Fibroblast of mammary gland (primary cell): ENCODE measurements around the gene KATNAL2.

Experiments
- DNase-seq: peaks from one replicate; pipeline ENCODE4 v3.0.0-alpha.2; 2010; ENCODE audit warnings: low read depth
- H3K4me3 ChIP-seq: 2 replicates; pipeline ENCODE4 v1.5.1; 2011; ENCODE audit warnings: low read depth, mild to moderate bottlenecking, low read length, moderate library complexity; ENCODE audit not compliant: control insufficient read depth
- TF ChIP-seq, protein P1 (sequence below): conservative IDR thresholded peaks from 2 replicates; pipeline ENCODE4 v1.5.1; 2011; ENCODE audit warnings: low read depth, low read length, inconsistent platforms; ENCODE audit not compliant: control insufficient read depth, insufficient read depth

Gene KATNAL2, protein sequence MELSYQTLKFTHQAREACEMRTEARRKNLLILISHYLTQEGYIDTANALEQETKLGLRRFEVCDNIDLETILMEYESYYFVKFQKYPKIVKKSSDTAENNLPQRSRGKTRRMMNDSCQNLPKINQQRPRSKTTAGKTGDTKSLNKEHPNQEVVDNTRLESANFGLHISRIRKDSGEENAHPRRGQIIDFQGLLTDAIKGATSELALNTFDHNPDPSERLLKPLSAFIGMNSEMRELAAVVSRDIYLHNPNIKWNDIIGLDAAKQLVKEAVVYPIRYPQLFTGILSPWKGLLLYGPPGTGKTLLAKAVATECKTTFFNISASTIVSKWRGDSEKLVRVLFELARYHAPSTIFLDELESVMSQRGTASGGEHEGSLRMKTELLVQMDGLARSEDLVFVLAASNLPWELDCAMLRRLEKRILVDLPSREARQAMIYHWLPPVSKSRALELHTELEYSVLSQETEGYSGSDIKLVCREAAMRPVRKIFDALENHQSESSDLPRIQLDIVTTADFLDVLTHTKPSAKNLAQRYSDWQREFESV

DNA sequence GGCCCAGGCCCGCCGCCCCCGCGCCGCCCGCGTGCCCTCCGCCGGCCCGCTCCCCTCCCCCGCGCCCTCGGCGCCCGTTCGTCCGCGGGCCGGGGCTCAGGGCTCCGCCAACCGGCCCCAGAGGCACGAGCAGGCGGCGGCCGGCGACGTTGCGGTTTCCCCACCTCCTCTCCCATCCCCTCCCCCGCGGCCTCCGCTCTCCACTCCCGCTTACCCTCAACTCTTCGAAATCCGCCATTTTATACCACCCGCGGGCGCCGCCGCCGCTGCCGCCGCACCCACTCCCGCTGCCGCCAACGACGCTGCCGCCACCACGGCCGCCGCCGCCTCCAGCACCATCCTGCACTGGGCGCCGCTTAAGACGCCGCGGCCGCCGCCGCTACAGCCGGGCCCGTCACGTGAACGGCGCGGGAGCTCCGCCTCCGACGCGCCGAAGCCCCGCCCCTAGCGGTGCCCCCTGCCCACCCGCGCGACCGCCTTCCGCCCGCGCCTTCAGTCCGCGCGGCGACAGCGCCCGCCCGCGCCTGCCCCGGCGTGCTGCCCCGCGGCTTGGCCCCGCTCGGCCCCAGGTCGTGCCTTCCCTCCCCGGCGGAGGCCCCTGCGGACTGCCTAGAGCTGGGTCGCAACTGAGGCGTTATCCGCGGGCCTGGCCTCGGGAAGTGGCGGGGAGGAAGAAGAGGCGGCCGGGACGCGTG lies at the start of gene KATNAL2, which contains the start of gene PIAS2:
KATNAL2 (plus strand) TSS at position 495 of the 695 bp plus-strand sequence. CDS start 29,271 bp downstream, outside the sequence.
PIAS2 (minus strand) TSS at position 400 of the 695 bp plus-strand sequence; CDS start at position 238, 162 bp downstream.
- H3K4me3 ChIP-seq: peak within 1 kb of the TSS; percentile 59
- DNase-seq: peak; percentile 55
- TF ChIP-seq, protein P1, sequence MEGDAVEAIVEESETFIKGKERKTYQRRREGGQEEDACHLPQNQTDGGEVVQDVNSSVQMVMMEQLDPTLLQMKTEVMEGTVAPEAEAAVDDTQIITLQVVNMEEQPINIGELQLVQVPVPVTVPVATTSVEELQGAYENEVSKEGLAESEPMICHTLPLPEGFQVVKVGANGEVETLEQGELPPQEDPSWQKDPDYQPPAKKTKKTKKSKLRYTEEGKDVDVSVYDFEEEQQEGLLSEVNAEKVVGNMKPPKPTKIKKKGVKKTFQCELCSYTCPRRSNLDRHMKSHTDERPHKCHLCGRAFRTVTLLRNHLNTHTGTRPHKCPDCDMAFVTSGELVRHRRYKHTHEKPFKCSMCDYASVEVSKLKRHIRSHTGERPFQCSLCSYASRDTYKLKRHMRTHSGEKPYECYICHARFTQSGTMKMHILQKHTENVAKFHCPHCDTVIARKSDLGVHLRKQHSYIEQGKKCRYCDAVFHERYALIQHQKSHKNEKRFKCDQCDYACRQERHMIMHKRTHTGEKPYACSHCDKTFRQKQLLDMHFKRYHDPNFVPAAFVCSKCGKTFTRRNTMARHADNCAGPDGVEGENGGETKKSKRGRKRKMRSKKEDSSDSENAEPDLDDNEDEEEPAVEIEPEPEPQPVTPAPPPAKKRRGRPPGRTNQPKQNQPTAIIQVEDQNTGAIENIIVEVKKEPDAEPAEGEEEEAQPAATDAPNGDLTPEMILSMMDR: no peak

DNA sequence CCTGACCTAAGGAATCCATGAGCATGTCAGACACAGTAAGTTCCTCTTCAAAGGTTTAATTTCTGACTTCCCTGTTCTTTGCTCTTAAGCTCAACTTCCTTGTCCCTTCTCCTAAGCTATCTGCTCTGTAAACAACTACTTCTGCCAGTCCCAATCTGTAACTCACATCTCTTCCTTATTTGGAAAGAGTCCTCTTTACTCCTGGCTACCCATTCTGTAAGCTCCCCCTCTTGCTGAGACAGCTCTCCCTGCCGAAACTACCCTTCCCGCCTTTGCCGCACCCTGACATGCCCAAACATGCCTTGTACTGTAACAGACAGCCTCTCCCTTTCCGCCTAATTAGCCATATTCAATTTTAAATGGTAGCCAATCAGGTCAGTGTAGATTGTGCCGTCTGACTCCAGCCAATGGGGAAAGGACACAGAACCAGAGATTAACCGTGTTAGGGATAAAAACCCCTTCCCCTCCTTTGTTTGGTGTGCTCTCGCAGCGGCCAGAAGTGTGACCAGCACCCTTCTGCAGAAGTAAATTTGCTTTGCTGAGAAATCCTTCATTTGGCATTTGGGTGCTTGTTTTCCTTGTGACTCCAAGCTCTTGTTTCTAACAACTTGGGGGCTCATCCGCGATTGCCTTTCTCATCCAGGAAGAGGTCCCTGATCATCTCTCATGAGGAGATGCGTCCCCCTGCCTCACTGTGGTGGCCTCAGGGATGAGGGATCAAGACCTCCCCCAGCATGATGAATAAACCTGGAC lies 49.1 kb upstream of the KATNAL2 start:
- no peak for DNase-seq
- TF ChIP-seq, protein P1: no peak
- no peak overlapping the region for H3K4me3 ChIP-seq

DNA sequence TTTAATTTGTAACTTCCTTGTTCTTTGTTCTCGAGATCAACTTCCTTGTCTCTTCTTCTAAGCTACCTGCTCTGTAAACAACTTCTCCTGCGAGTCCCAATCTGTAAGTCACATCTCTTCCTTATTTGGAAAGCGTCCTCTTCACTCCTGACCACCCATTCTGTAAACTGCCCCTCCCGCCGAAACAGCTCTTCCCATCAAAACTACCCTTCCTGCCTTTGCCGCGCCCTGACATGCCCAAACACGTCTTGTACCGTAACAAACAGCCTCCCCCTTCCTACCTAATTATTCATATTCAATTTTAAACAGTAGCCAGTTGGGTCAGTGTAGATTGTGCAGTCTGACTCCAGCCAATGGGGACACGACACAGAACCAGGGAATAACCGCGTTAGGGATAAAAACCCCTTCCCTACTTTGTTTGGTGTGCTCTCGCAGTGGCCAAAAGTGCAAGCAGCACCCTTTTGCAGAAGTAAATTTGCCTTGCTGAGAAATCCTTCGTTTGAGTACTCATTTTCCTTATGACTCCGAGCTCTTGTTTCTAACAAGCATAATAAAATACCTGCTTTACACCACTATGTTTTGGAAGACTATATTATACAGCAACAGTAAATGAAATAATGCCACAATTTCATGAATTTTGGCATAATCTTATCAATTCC lies 39.9 kb upstream of the KATNAL2 start:
- TF ChIP-seq, protein P1: no peak
- DNase-seq: no peak
- H3K4me3 ChIP-seq: no peak overlapping the region

DNA sequence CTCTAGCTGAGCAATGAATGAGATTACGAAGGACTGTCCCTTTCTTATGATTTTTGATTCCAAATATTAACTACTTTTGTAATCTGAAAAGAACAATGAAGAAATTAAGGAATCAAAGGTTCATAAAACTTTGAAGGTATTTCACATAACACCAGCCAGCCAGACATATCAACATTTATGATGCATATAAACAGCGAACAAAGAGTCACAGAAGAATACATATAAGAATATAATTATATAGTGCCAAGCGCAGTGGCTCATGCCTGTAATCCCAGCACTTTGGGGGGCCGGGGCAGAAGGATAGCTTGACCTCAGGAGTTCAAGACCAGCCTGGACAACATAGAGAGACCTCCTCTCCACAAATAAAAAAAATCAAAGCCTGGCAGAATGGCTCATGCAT lies 34.2 kb upstream of the KATNAL2 start:
- TF ChIP-seq, protein P1: no peak
- H3K4me3 ChIP-seq: no peak overlapping the region
- no peak for DNase-seq

DNA sequence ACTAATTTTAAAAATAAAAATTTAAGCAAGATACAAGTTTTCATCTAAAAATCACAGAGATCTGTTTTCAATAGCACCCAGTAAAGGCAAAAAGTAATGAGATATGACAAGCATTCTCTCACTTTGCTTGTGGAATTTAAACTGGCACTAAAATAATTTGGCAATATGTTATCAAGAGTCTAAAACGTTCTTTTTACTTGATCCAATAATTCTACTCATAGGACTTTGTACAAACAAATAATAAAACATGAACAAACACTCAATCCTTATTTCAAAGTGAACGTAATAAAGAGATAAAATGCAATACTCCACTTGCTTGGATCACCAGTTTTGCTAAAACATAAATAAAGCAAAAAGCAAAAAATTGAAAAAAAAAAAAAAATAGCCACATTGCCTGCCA lies 30.5 kb upstream of the KATNAL2 start:
- DNase-seq: no peak
- H3K4me3 ChIP-seq: no peak overlapping the region
- TF ChIP-seq, protein P1: no peak

DNA sequence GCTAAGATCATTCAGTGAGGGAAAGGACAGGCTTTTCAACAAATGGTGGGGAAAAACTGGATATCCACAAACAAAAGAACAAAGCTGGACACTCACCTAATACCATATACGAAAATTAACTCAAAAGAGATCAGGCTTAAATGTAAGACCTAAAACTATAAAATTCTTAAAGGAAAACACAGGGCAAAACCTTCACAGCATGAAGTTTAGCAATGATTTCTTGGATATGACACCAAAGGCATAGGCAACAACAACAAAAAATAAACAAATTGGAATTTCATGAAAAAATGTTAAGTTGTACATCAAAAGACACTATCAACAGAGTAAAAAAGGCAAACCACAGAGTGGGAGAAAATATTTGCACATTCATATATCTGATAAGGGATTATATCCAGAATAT lies 28.4 kb upstream of the KATNAL2 start:
- no peak overlapping the region for H3K4me3 ChIP-seq
- DNase-seq: no peak
- TF ChIP-seq, protein P1: no peak
